ENCODE measurements around the gene ENDOV.

Gene ENDOV

GRCh38 chr17:80485846-80486245 lies 70.9 kb downstream of the ENDOV start:
- DNase-seq (ENCODE audit: low spot score): peak; percentile 93

- no peak for DNase-seq (ENCODE audit: low spot score)
Measured at GRCh38 chr17:80486692-80487091, 71.7 kb downstream of the ENDOV start.

- peak; percentile 62 for DNase-seq (ENCODE audit: low spot score)
Measured at GRCh38 chr17:80487511-80487910, 72.5 kb downstream of the ENDOV start.

Data from D341Med (cell line).